Neuron (in vitro differentiated cells): Measurements from ENCODE around the gene FBXL13.
"Not testable (repeated sequence)": the region's sequence is repeated elsewhere in the genome, so short reads cannot be mapped to it uniquely, and the experiment has no call there.

Experiments used
- H2AFZ ChIP-seq: one replicate; pipeline ENCODE4 v1.6.1; 2013; ENCODE audit warnings: low read depth, mild to moderate bottlenecking, inconsistent platforms, low read length, moderate library complexity
- H3K27me3 ChIP-seq: one replicate; pipeline ENCODE4 v1.6.1; 2013; ENCODE audit warnings: low read length; ENCODE audit not compliant: insufficient read depth
- H3K36me3 ChIP-seq: one replicate; pipeline ENCODE4 v1.6.1; 2013; ENCODE audit warnings: low read length; ENCODE audit not compliant: insufficient read depth
- H3K4me1 ChIP-seq: one replicate; pipeline ENCODE4 v1.6.1; 2013; ENCODE audit warnings: low read length; ENCODE audit not compliant: insufficient read depth
- H3K4me3 ChIP-seq: 2 replicates; pipeline ENCODE4 v1.5.1; 2013; ENCODE audit warnings: mild to moderate bottlenecking, low read length, moderate library complexity
- H3K9me3 ChIP-seq: one replicate; pipeline ENCODE4 v1.6.1; 2013; ENCODE audit warnings: low read length

Gene FBXL13

GRCh38 chr7:102958004-102958403, 116.6 kb downstream of the FBXL13 start:
- not testable (repeated sequence) for H3K27me3 ChIP-seq, H3K4me3 ChIP-seq, H3K36me3 ChIP-seq, H3K4me1 ChIP-seq, H2AFZ ChIP-seq, H3K9me3 ChIP-seq

DNA sequence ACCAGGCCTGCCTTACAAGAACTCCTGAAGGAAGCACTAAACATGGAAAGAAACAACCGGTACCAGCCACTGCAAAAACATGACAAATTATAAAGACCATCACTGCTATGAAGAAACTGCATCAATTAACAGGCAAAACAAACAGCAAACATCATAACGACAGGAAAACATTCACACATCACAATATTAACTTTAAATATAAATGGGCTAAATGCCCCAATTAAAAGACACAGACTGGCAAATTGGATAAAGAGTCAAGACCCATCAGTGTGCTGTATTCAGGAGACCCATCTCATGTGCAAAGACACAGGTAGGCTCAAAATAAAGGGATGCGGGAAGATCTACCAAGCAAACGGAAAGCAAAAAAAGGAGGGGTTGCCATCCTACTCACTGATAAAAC, 120.2 kb downstream of the FBXL13 start:
- not testable (repeated sequence) for H3K4me1 ChIP-seq, H3K4me3 ChIP-seq, H3K27me3 ChIP-seq, H3K9me3 ChIP-seq, H2AFZ ChIP-seq, H3K36me3 ChIP-seq

GRCh38 chr7:102953406-102953805, 121.2 kb downstream of the FBXL13 start:
- peaks cover 2% of the 10 kb centered on the region for H3K9me3 ChIP-seq
- H3K4me3 ChIP-seq = no peak overlapping the region
- H2AFZ ChIP-seq = no peak overlapping the region
- H3K4me1 ChIP-seq = no peaks in the 10 kb centered on the region
- H3K36me3 ChIP-seq = no peaks in the 10 kb centered on the region
- no peaks in the 10 kb centered on the region for H3K27me3 ChIP-seq

DNA sequence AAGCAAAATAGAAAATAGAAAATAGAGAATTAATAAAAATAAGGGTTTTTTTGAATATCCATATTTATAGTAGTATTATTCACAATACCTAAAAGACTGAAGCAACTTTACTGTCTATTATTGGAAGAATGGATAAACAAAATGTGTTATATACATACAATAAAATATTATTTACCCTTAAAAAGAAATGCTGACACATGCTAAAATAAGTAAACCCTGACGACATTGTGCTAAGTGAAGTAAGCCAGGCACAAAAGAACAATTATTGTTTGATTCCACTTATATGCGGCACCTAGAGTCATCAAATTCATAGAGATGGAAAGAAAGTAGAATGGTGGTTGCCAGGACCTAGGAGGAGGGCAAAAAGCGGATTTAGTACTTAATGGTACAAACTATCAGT, 122.8 kb downstream of the FBXL13 start:
- H3K9me3 ChIP-seq = peaks cover 2% of the 10 kb centered on the region
- no peaks in the 10 kb centered on the region for H3K4me1 ChIP-seq
- no peak overlapping the region for H2AFZ ChIP-seq
- H3K36me3 ChIP-seq = no peaks in the 10 kb centered on the region
- no peaks in the 10 kb centered on the region for H3K27me3 ChIP-seq
- H3K4me3 ChIP-seq = no peak overlapping the region

DNA sequence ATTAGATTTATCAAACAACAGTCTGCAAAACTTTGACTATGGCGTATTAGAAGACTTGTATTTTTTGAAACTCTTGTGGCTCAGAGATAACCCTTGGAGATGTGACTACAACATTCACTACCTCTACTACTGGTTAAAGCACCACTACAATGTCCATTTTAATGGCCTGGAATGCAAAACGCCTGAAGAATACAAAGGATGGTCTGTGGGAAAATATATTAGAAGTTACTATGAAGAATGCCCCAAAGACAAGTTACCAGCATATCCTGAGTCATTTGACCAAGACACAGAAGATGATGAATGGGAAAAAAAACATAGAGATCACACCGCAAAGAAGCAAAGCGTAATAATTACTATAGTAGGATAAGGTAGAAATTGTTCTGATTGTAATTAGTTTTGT, 130.4 kb downstream of the FBXL13 start:
- Histone ChIP-seq H2AFZ (no peak overlapping the region), H3K36me3 (peaks cover 6% of the 10 kb centered on the region), H3K27me3 (no peaks in the 10 kb centered on the region), H3K9me3 (no peaks in the 10 kb centered on the region), H3K4me3 (no peak overlapping the region), H3K4me1 (no peaks in the 10 kb centered on the region)

DNA sequence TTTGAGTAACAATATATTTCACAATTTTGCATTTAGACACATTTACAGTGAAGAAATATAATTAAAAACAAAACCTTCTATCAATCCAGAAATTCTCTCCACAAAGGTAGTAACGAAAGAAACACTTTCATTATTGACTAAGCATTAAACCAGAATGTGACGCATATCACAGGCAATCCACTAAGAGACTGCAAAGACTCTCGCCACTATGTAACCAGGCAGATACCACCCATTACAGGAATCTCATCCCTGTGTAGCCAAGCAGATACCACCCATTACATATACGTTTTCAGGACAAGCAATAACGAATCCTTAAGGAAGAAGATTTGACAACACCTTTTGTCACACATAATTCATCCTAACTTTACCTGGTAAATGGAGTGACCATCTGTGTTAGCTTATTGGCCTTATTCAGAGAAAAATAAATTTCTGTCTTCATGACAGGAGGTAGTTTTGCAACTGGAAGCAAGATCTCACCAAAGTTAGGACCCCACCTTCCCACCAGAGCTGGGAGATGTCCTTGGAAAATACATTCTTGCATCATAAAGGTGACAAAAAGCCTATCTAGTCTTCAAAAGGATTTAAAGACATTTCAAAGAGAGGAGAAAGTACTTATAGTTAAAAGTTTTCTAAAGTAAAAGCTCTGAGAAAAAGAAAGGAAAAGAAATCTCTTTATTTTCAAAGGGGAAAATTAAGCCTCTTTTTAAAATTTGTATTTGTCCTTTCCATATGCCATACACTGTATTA, 131.0 kb downstream of the FBXL13 start:
- Histone ChIP-seq H3K27me3 (no peaks in the 10 kb centered on the region), H3K4me1 (no peaks in the 10 kb centered on the region), H3K4me3 (no peak overlapping the region), H2AFZ (no peak overlapping the region), H3K9me3 (no peaks in the 10 kb centered on the region), H3K36me3 (peaks cover 6% of the 10 kb centered on the region)

DNA sequence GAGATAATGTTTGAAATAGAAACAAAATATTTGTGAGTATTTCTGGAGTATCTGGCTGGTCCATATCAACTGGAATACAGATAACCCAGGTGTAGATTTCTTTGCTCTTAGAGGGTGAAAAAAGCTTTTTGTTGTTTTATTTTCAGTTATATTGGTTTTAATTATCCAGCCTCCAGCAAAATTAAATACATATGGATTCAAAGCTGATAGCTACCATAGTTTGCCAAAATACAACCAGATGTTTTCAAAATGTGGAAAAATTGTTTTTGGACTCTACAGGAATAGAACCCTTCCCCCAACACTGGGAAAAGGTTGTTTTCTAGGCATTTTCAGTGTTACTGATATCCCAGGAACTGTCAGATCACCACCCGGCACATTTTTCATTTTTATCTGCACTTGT, 131.7 kb downstream of the FBXL13 start:
- no peaks in the 10 kb centered on the region for H3K4me1 ChIP-seq
- no peaks in the 10 kb centered on the region for H3K9me3 ChIP-seq
- H3K4me3 ChIP-seq = no peak overlapping the region
- H3K27me3 ChIP-seq = no peaks in the 10 kb centered on the region
- H3K36me3 ChIP-seq = peaks cover 6% of the 10 kb centered on the region
- H2AFZ ChIP-seq = no peak overlapping the region

DNA sequence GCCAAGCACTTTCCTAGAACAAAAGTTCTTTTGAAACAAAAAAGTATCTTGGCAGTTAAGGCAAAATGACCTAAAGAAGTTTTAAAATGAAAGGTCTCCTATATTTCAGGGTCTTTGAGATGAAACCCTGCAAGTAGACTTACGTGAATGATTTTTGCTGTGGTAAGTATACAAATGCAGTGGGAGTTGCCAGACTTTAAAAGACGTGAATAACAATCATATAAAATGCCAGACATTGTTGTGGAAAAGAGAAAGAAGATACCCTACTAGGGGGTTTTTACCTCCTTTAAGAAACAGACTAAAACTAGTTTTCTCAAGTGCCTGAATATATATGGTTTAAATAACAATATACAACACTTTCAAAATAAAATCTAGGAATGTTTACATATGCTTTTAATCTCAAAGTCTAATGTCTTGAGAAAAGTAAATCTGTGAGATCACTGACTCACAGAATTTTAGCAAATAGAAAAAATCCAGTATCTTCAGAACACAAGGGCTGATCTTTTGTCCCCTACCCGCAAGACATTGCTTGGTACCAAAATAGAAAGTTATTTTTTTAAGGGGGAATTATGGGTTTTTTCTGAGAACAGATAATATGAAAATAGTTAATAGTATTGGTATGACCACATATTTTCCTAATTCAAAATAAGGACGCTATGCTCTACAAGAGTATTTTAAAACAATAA, 132.3 kb downstream of the FBXL13 start:
- no peak overlapping the region for H3K4me3 ChIP-seq
- H2AFZ ChIP-seq = no peak overlapping the region
- H3K36me3 ChIP-seq = peaks cover 6% of the 10 kb centered on the region
- no peaks in the 10 kb centered on the region for H3K27me3 ChIP-seq
- no peaks in the 10 kb centered on the region for H3K4me1 ChIP-seq
- no peaks in the 10 kb centered on the region for H3K9me3 ChIP-seq

DNA sequence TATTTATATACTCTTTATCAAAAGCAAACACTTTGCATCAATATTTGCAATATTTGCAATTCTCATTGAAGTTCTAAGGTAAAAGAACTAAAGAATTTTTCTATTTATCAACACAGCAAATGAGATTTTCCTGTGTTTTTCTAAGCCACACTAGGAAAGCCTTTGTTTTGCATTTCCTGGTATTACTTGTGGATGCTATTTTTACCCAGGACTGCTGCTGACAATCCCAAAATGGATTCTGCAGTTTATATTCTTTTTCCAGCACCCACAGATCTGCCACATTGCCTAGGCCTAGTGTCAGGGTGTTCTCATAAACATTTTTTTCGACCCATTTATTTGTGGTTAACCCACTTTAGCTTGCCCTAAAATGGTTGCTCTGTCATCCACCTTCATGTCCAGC, 135.9 kb downstream of the FBXL13 start:
- no peaks in the 10 kb centered on the region for H3K9me3 ChIP-seq
- H3K4me1 ChIP-seq = peaks cover 12% of the 10 kb centered on the region
- no peaks in the 10 kb centered on the region for H3K27me3 ChIP-seq
- H2AFZ ChIP-seq = no peak overlapping the region
- H3K4me3 ChIP-seq = no peak overlapping the region
- H3K36me3 ChIP-seq = peaks cover 8% of the 10 kb centered on the region

DNA sequence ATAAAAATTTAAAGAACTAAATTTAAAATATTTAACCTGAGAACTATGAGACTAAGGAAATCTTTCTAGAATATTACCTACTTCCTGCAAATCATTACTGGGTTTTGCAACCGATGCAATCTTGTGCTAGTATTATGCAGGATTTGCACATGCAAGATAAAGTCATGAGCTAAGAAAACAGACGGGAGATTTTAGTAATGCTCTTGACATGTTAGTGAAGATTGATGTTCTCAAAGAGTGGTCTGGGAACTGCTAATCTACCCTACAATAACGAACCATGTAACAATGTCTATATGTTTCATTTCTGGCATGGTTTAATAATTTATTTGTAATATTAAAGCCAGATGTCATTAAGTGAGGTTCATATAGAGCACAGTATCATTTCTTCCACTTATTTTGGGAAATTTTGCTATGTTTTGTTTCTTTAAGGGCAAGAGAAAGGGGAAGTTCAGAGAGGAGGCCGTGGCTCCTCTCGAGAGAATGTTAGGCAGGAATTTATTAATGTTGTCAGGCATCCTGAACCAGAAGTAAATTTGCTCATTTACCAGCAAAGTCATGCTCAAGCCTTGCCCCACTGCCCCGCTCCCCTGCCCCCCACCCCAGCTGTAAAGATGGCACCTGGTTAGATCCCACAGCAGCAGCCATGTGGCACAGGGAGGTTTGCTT, 139.0 kb downstream of the FBXL13 start:
- Histone ChIP-seq H2AFZ (no peak overlapping the region), H3K36me3 (peaks cover 2% of the 10 kb centered on the region), H3K27me3 (no peaks in the 10 kb centered on the region), H3K4me3 (no peak overlapping the region), H3K9me3 (no peaks in the 10 kb centered on the region), H3K4me1 (peaks cover 20% of the 10 kb centered on the region)

DNA sequence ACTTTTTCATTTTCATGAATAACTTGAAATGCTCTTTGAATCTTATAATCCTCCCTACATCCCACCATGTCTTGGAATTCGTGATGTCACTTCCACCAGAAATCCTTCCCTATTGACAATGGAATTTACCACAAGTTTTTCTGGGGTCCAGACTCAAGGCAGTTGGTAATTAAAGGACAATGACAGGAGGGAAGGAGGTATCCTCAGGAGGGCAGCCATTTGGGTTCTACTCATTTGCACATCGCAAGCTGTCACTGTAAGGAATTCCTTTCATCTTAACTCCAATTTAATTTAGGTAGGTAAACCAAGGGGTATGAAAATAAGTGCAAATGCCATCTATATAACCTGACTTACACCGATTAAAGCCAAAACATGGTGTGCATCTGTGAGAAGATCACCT, 139.9 kb downstream of the FBXL13 start:
- H3K27me3 ChIP-seq = no peaks in the 10 kb centered on the region
- H3K9me3 ChIP-seq = no peaks in the 10 kb centered on the region
- no peak overlapping the region for H3K4me3 ChIP-seq
- H2AFZ ChIP-seq = no peak overlapping the region
- peaks cover 2% of the 10 kb centered on the region for H3K36me3 ChIP-seq
- H3K4me1 ChIP-seq = peaks cover 20% of the 10 kb centered on the region

- H2AFZ ChIP-seq = peak overlapping the region; percentile 74
- H3K36me3 ChIP-seq = peaks cover 2% of the 10 kb centered on the region
- peaks cover 20% of the 10 kb centered on the region for H3K4me1 ChIP-seq
- no peaks in the 10 kb centered on the region for H3K9me3 ChIP-seq
- H3K27me3 ChIP-seq = no peaks in the 10 kb centered on the region
- H3K4me3 ChIP-seq = peak overlapping the region; percentile 14
These were observed 140.4 kb downstream of the FBXL13 start for GRCh38 chr7:102934239-102934638.

GRCh38 chr7:102933763-102934162, 140.8 kb downstream of the FBXL13 start:
- peaks cover 2% of the 10 kb centered on the region for H3K36me3 ChIP-seq
- peak overlapping the region; percentile 74 for H2AFZ ChIP-seq
- no peaks in the 10 kb centered on the region for H3K9me3 ChIP-seq
- no peaks in the 10 kb centered on the region for H3K27me3 ChIP-seq
- H3K4me3 ChIP-seq = peak overlapping the region; percentile 14
- H3K4me1 ChIP-seq = peaks cover 20% of the 10 kb centered on the region
